GM12892 (cell line): ENCODE data around the gene CCDC50.

Experiments used
- DNase-seq: peaks from one replicate; pipeline ENCODE4 v3.0.0; 2011; ENCODE audit not compliant: insufficient read length
- FAIRE-seq: peaks from 2 replicates; lab custom pipeline; 2011; peaks lifted over from hg19 to GRCh38; lab: Jason Lieb, UNC
- POLR2A ChIP-seq: IDR thresholded peaks from 2 replicates; pipeline ENCODE4 v1.6.1; 2011; ENCODE audit warnings: low read depth, low read length, control low read depth
- POLR2AphosphoS5 ChIP-seq: IDR thresholded peaks from 2 replicates; pipeline ENCODE4 v1.6.1; 2011; ENCODE audit warnings: low read depth, low read length, control low read depth
- TAF1 ChIP-seq: IDR thresholded peaks from 2 replicates; pipeline ENCODE4 v1.6.1; 2011; ENCODE audit warnings: low read depth, mild to moderate bottlenecking, control low read depth, low read length, borderline replicate concordance

CCDC50 gene

DNA sequence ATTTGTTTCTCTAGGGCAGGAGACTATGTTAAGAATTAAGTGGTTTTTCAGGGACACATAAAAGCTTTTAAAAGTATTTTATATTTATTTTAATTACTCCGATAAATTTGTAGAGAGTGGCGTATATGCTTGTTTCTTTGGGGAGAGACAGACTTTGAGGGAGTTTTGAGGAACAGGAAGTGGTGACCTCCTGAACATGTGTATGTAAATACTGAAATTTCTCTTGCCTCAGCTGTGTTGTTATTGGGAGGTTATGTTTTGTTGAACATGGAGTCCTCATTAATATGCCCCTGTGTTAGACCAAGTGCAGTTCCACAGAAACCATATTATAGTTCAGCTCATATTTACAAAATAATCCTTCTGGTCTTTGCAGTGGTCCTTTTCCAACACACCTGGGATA, 42.9 kb downstream of the CCDC50 start:
- no peak for DNase-seq
- no peak for TF ChIP-seq POLR2A
- TF ChIP-seq TAF1 = no peak
- FAIRE-seq = no peak

DNA sequence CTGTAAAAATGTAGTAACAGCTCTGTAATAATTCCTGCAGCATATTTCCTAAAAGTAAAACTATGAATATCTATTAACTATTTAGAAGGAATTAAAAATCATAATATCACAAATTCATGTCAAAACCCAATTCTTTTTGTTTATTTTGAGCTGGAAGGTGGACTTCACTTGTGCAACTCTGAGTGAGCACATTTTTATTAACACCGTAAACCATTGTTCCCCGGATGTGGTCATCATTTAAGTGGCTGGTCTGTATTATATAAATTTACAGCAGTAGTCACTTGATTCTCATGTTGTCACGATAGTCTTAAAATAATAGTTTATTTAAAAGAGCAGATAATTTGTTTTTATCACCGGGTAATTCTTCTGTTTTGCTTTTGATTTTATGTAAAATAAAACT, 44.1 kb downstream of the CCDC50 start:
- no peak for FAIRE-seq
- TF ChIP-seq TAF1 (no peak), POLR2A (no peak), POLR2AphosphoS5 (no peak)
- DNase-seq = no peak

DNA sequence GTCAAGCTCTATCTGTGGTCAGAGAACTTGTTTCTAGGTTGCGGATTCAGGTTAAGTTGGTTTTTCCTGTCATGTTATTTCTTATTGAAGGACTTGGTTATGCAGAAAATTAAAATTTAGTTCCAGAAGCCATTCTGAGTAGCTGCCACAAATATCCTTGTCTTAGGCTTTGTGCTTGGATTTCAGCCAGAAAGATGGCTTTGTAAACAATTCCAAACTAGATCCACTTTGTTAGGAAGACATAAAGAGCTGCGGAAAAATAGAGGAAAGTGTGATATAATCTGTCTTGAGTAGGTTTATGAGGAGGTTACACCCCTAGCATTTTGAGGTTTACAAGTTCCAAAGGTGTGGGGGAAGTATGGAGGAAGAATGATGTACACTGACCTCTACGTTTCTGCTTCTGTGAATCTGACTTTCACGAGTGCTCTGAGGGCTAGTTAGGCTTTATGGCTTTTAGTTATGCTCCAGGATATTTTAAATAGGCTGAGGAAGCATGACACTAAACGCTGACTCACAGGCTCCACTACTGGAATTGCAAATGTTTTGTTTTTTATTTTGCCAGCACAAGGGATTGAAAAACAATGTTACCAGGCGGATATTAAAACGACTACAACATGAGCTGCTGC, 47.4 kb downstream of the CCDC50 start:
- TF ChIP-seq POLR2A (no peak), TAF1 (no peak), POLR2AphosphoS5 (no peak)
- FAIRE-seq = no peak
- no peak for DNase-seq

DNA sequence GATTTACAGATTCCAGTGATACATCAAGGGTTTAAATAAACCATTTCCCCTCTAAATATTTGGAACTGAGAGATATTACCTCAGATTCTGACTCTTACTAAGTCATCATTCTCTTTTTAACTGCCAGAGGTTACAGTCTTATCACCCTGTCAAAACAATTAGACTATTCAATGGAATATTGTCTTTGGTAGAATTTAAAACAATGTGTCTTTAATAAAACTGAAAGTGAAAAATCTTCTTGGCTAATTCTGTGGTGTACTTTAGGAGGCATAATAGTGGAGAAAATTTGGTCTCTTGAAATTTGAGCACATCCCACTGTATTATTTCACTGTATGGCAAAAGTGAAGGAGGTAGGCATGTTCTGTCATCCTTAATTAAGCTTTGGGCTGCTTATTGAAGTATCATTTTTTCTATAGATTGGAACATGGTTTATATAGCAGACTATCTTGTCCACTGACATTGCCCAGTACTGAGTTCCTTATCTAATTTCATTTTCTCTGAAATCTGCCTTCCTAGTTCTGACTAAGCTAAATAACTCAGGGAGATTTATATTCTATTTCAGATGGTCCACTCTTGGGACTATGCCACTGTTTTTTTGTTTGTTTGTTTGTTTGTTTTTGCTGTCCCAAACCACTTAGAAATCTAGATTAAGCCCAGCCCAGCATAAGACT, 49.1 kb downstream of the CCDC50 start:
- TF ChIP-seq POLR2AphosphoS5 (no peak), TAF1 (no peak), POLR2A (no peak)
- FAIRE-seq = no peak
- no peak for DNase-seq

DNA sequence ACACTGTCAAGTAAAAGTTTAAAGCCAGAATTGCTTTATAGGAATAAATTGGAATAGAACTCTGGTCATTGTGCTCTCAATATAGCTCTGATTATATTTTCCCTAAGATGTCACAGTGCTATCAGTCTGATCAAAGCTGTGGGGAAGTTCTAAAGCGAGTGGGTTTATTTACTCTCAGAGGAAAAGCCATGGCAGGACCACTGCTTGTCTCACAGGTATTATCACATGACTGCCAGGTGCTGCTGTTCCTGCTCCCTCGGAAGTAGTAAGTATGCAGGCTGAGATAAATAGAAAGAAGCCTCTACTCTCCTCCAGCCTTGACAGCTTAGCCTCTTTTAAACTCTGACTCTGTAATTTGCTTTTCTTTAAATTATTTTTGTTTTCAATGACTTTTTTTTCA, 50.3 kb downstream of the CCDC50 start:
- TF ChIP-seq TAF1 = no peak
- no peak for TF ChIP-seq POLR2A
- TF ChIP-seq POLR2AphosphoS5 = no peak
- no peak for FAIRE-seq
- DNase-seq = no peak

DNA sequence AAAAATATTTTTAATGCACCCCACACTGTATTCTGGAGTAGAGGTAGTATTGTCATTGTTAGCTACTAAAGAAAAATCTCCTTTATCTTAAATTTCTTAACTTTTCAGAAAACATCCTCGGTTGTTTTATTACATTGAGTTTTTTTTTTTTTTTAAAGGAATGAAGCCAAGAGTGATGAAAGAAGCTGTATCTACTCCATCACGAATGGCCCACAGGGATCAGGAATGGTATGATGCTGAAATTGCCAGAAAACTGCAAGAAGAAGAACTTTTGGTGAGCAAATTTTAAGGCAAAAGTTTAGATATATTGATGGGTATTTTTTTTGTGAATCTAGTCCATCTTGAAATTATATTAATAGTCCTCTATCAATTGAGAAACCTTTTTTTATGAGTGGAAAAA, 50.8 kb downstream of the CCDC50 start:
- no peak for DNase-seq
- no peak for FAIRE-seq

DNA sequence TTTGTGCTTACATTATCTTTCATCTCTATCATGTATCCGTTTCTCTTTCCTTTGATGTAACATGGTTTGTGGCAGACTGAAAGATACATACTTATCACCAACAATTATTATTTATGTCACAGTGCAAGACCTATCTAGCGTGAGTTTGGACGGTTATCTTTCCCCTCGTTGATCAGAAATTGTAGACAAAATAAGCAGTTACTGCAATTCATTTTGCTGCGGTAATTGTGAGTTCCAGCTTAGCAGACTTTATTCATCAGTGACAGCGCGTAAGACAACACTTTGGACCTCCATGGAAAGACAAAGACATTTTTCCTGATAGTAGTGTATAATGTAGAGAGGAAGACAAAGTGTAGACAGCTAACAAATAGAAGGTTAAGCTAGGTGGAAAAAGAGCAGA, 52.1 kb downstream of the CCDC50 start:
- DNase-seq = no peak
- FAIRE-seq = no peak
- no peak for TF ChIP-seq TAF1
- no peak for TF ChIP-seq POLR2A
- TF ChIP-seq POLR2AphosphoS5 = no peak

More for the DNA sequence above, 50.8 kb downstream of the CCDC50 start:
- TF ChIP-seq POLR2A (no peak), POLR2AphosphoS5 (no peak), TAF1 (no peak)

DNA sequence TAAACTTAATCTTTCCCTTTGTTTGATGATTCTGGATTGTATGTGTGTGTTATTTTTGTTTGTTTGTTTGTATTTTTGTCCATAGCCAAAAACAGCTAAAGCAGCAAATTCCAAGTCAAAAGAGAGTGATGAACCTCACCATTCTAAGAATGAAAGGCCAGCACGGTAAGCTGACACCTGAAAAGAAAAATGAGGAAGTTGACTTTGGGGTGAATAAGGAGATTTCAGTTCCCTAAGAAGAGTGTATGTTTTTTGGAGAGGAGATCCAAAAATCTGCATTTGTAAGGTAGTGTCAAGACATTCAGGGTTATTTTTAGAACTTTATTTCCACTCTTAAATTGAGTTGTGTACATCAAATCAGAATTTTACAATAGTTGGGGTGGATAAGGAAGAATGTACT, 53.5 kb downstream of the CCDC50 start:
- TF ChIP-seq POLR2AphosphoS5 (no peak), TAF1 (no peak), POLR2A (no peak)
- no peak for DNase-seq
- FAIRE-seq = no peak

DNA sequence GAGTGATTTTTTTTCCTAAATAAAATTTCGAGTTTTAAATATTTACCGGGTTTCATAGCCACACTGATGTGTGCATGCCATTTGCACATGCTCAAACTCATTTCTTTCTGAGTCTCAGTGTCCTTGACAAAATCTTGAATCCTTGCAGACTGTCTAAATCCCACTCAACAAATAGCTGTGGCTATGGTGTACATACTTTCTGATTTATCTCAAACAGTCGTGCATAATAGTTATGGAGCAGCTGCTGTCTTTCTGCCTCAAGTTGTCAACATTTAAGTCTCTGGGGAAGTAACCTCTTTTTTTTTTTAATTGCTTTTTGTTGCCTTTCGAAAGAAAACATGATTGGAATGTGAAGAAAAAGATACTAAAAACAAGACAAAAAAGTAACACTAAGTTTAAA, 53.9 kb downstream of the CCDC50 start:
- no peak for FAIRE-seq
- TF ChIP-seq TAF1 (no peak), POLR2A (no peak), POLR2AphosphoS5 (no peak)
- no peak for DNase-seq

DNA sequence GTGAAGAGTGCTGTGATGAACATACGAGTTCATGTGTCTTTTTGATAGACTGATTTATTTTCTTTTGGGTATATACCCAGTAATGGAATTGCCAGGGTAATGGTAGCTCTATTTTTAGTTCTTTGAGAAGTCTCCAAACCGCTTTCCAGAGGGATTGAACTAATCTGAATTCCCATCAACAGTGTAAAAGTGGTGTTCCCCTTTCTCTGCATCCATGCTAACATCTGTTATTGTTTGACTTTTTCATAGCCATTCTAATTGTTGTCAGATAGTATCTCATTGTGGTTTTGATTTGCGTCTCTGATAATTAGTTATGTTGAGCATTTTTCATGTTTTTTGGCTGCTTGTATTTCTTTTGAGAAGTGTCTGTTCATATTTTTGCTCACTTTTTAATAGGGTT, 55.9 kb downstream of the CCDC50 start:
- TF ChIP-seq TAF1 (no peak), POLR2A (no peak), POLR2AphosphoS5 (no peak)
- DNase-seq = no peak
- no peak for FAIRE-seq

DNA sequence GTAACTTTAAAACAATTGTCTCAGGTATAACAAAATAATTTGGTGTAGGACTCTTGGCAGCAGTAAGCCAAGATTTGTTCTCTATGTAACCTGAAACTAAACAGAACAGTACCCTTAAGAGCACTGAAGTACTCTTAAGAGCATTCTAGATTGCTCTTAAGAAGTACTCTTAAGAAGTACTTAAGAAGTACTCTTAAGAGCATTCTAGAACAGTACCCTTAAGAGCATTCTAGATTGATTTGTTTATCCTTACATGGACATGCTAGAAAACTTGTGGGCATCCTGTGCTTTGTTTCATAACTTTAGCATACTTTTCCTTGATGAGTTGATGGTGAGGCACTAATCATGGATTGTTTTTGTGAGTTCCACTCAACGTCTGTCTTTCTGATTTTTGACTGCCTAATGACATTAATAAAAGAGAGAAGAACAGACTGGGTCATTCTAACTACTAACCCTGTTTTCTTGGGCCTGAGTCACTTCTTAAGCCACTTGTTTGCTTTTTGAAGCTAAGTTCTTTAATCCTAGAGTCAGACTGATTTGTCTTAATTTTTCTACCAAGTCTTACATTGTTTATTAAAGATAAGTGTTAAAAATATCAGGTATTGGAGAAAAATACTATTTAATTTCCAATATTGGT, 58.4 kb downstream of the CCDC50 start:
- DNase-seq = no peak
- no peak for TF ChIP-seq TAF1
- no peak for TF ChIP-seq POLR2AphosphoS5
- TF ChIP-seq POLR2A = no peak
- FAIRE-seq = no peak

DNA sequence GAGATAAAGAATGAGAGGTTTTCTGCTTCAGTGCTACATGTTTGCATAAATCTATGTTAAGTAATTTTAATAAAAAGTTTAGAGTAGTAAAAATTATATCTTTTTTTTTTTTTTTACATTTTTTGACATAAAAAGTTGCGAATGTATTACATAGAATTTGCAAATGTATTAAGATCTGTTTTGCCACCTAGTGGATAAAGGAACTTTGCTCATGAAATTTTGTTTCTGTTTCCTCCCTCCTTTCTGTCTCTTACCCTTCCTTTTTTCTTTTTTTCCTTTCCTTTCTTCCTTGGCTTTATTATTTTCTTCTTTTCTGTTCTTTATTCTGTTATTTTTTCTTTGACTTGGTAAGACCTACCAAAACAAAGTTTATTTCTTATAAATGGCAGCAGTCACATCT, 59.6 kb downstream of the CCDC50 start:
- no peak for DNase-seq
- TF ChIP-seq POLR2AphosphoS5 (no peak), TAF1 (no peak), POLR2A (no peak)
- no peak for FAIRE-seq
